OCI-LY7 (cell line): ENCODE data around the gene BMP8A. TPM values are rescaled to one million over a fixed set of nuclear protein-coding genes. Genes with fewer than 3 reads are reported as not detected.
"Not testable (repeated sequence)": the region's sequence is repeated elsewhere in the genome, so short reads cannot be mapped to it uniquely, and the experiment has no call there.

Experiments
- BruUV-seq: library from RNA; stranded (reverse); fragments of 400-500 nt; replicated peaks from 2 replicates; lab custom pipeline; 2021; lab: Mats Ljungman, UMichigan
- CTCF ChIA-PET: fragments of 300-600 bp; sonication (Branson Sonifier 250); formaldehyde crosslinking; loops from one replicate; lab custom pipeline; 2022; ENCODE audit warnings: antibody characterized with exemption; ENCODE audit not compliant: unreplicated experiment; lab: Charles Lee
- POLR2A ChIA-PET: fragments of 300-600 bp; sonication (Branson Sonifier 250); formaldehyde crosslinking; loops from one replicate; lab custom pipeline; 2022; ENCODE audit warnings: antibody characterized with exemption; lab: Charles Lee
- DNase-seq: peaks from one replicate; pipeline ENCODE4 v3.0.0-alpha.2; 2015; ENCODE audit warnings: low spot score
- H2AFZ ChIP-seq: fragments of 200-600 bp; sonication (generic), shearing (Covaris generic); 2 replicates; pipeline ENCODE4 v1.6.1; 2014; ENCODE audit warnings: mild to moderate bottlenecking, antibody characterized with exemption, low read length, moderate library complexity
- H3K27ac ChIP-seq: fragments of 200-600 bp; sonication (generic); 2 replicates; pipeline ENCODE4 v1.5.1; 2014; ENCODE audit warnings: mixed run types, low read depth, mild to moderate bottlenecking, moderate library complexity, low read length, inconsistent platforms; ENCODE audit not compliant: poor library complexity, severe bottlenecking
- H3K36me3 ChIP-seq: fragments of 200-600 bp; sonication (generic); 2 replicates; pipeline ENCODE4 v1.6.1; 2014; ENCODE audit warnings: mild to moderate bottlenecking, antibody characterized with exemption, low read length, moderate library complexity, mixed read lengths; ENCODE audit not compliant: insufficient read depth
- H3K4me1 ChIP-seq: fragments of 200-600 bp; sonication (generic); 2 replicates; pipeline ENCODE4 v1.5.1; 2014; ENCODE audit warnings: mild to moderate bottlenecking, low read length; ENCODE audit not compliant: insufficient read depth, poor library complexity, severe bottlenecking
- H3K4me2 ChIP-seq: fragments of 200-600 bp; sonication (generic); 2 replicates; pipeline ENCODE4 v1.6.1; 2014; ENCODE audit warnings: mild to moderate bottlenecking, low read length
- H3K4me3 ChIP-seq: fragments of 200-600 bp; sonication (generic); 2 replicates; pipeline ENCODE4 v1.5.1; 2014; ENCODE audit warnings: mild to moderate bottlenecking, low read depth, low read length; ENCODE audit not compliant: poor library complexity, severe bottlenecking
- H3K79me2 ChIP-seq: fragments of 200-600 bp; sonication (generic); 2 replicates; pipeline ENCODE4 v1.6.1; 2016; ENCODE audit warnings: low read depth, mild to moderate bottlenecking, low read length, moderate library complexity, mixed read lengths; ENCODE audit not compliant: insufficient read depth
- H3K9me2 ChIP-seq: fragments of 200-600 bp; sonication (generic); 2 replicates; pipeline ENCODE4 v1.6.1; 2016; ENCODE audit warnings: mild to moderate bottlenecking, low read length, mixed read lengths; ENCODE audit not compliant: insufficient read depth
- H3K9me3 ChIP-seq: fragments of 200-600 bp; sonication (generic); 2 replicates; pipeline ENCODE4 v1.6.1; 2014; ENCODE audit warnings: mild to moderate bottlenecking, mixed run types, low read length, mixed read lengths
- H4K20me1 ChIP-seq: fragments of 200-600 bp; sonication (generic); 2 replicates; pipeline ENCODE4 v1.6.1; 2014; ENCODE audit warnings: mild to moderate bottlenecking, antibody characterized with exemption, low read length, moderate library complexity, mixed read lengths; ENCODE audit not compliant: insufficient read depth
- EZH2phosphoT487 ChIP-seq: fragments of 200-600 bp; sonication (generic); IDR thresholded peaks from 2 replicates; pipeline ENCODE4 v1.6.1; 2018; ENCODE audit warnings: low read depth, borderline replicate concordance, mild to moderate bottlenecking, mixed run types, antibody characterized with exemption, low read length, moderate library complexity, mixed read lengths
- intact Hi-C: fragments of 100-400 bp; cut with micrococcal nuclease; formaldehyde crosslinking; loops from one replicate; pipeline ENCODE4 v1.10.0; 2022; ENCODE audit not compliant: unreplicated experiment
- total RNA-seq, 2 experiments: library from RNA; depleted of rRNA in 1 of 2; stranded (reverse); fragments of >200 nt in 1 of 2; shearing (Covaris generic) in 1 of 2; gene quantifications; 2 replicates each; pipeline ENCODE4 v1.2.3, GENCODE V29; 2014 to 2022
- TF ChIP-seq, protein P1 (sequence below): fragments of 200-600 bp; sonication (generic); conservative IDR thresholded peaks from 2 replicates; pipeline ENCODE4 v1.5.1; 2014; ENCODE audit warnings: mild to moderate bottlenecking, antibody characterized with exemption, low read length, moderate library complexity, mixed read lengths

BMP8A gene
- total RNA-seq, 2 experiments from 2014 or later: 0.32 to 0.44 TPM

DNA sequence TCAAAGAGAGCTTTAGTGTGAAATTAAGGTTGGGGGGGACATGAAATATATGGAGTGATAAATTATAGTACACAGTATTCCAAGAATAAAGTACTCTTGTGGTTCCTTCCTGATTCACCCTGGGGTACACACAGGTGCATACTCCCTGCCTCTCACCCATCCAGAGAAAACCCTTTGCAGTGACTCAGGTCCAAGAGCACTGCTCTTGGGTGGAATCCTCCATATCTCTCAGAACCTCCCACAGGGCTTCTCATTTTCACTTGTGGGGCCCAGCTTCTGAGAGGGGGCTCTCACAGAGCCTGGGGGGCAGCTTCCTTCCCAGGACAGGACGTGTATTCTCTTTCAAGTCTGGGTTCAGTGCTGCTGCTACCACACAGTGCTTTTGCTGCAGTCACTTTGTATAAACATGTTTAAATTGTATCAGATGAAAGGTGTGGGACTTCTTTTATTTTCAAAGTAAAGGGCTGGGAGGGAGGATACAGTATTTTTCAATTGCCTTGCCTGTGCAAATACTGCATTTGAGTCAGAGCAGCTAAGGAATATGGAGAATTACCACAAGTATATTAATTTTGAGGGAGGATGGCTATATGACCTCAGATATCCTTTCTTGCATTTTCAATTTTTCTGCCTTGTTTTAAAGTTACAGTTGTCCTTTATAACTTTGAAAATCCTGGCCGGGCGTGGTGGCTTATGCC lies 24.9 kb upstream of the BMP8A start:
- Histone ChIP-seq H3K9me2 (no peaks in the 10 kb centered on the region), H3K4me3 (no peak overlapping the region), H3K4me2 (no peak overlapping the region), H3K9me3 (no peaks in the 10 kb centered on the region), H3K27ac (no peak overlapping the region), H3K79me2 (no peaks in the 10 kb centered on the region), H2AFZ (no peak overlapping the region), H3K4me1 (no peaks in the 10 kb centered on the region), H4K20me1 (no peaks in the 10 kb centered on the region), H3K36me3 (peaks cover 96% of the 10 kb centered on the region)
- no TSS peak for BruUV-seq
- no peak for DNase-seq
- ChIA-PET POLR2A (no interaction called here), CTCF (no interaction called here)
- TF ChIP-seq, protein P1, sequence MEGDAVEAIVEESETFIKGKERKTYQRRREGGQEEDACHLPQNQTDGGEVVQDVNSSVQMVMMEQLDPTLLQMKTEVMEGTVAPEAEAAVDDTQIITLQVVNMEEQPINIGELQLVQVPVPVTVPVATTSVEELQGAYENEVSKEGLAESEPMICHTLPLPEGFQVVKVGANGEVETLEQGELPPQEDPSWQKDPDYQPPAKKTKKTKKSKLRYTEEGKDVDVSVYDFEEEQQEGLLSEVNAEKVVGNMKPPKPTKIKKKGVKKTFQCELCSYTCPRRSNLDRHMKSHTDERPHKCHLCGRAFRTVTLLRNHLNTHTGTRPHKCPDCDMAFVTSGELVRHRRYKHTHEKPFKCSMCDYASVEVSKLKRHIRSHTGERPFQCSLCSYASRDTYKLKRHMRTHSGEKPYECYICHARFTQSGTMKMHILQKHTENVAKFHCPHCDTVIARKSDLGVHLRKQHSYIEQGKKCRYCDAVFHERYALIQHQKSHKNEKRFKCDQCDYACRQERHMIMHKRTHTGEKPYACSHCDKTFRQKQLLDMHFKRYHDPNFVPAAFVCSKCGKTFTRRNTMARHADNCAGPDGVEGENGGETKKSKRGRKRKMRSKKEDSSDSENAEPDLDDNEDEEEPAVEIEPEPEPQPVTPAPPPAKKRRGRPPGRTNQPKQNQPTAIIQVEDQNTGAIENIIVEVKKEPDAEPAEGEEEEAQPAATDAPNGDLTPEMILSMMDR: no peak
- no peak for TF ChIP-seq EZH2phosphoT487
- intact Hi-C loops: no loop called here

GRCh38 chr1:39467108-39467720 lies 24.2 kb upstream of the BMP8A start:
- intact Hi-C loops, H3K9me3 ChIP-seq, H2AFZ ChIP-seq, BruUV-seq, H3K9me2 ChIP-seq, H3K79me2 ChIP-seq, H3K4me2 ChIP-seq, H3K4me3 ChIP-seq, H4K20me1 ChIP-seq, H3K27ac ChIP-seq, H3K4me1 ChIP-seq, DNase-seq: not testable (repeated sequence)
- H3K36me3 ChIP-seq: peaks cover 96% of the 10 kb centered on the region
- ChIA-PET CTCF (interaction anchor here (1.0 kb wide), 1 partner anchor 24 kb away, joined by 3 read pairs; no protein-coding TSS in a partner anchor), POLR2A (interaction anchor here (0.5 to 1.1 kb wide), 2 partner anchors 9 to 373 kb away, joined by 3 read pairs; no protein-coding TSS in a partner anchor)

GRCh38 chr1:39469150-39469549 lies 22.3 kb upstream of the BMP8A start:
- no peak for DNase-seq
- Histone ChIP-seq H3K9me2 (no peaks in the 10 kb centered on the region), H3K4me3 (no peak overlapping the region), H4K20me1 (no peaks in the 10 kb centered on the region), H3K79me2 (no peaks in the 10 kb centered on the region), H3K9me3 (no peaks in the 10 kb centered on the region), H3K36me3 (peaks cover 89% of the 10 kb centered on the region), H3K4me2 (no peak overlapping the region), H3K27ac (no peak overlapping the region), H2AFZ (no peak overlapping the region), H3K4me1 (no peaks in the 10 kb centered on the region)
- CTCF ChIA-PET: no interaction called here
- intact Hi-C loops: no loop called here
- POLR2A ChIA-PET: no interaction called here
- TF ChIP-seq EZH2phosphoT487: no peak
- TF ChIP-seq, protein P1: no peak
- no TSS peak for BruUV-seq
